RCC 7860 (cell line): Measurements from ENCODE around the gene ARCN1.
"Not testable (repeated sequence)": the region's sequence is repeated elsewhere in the genome, so short reads cannot be mapped to it uniquely, and the experiment has no call there.

Source experiments
- DNase-seq: peaks from one replicate; pipeline ENCODE4 v3.0.0-alpha.2; 2015; ENCODE audit warnings: low spot score
- FAIRE-seq: peaks from 2 replicates; lab custom pipeline; 2012; peaks lifted over from hg19 to GRCh38; lab: Jason Lieb, UNC

ARCN1 gene

DNA sequence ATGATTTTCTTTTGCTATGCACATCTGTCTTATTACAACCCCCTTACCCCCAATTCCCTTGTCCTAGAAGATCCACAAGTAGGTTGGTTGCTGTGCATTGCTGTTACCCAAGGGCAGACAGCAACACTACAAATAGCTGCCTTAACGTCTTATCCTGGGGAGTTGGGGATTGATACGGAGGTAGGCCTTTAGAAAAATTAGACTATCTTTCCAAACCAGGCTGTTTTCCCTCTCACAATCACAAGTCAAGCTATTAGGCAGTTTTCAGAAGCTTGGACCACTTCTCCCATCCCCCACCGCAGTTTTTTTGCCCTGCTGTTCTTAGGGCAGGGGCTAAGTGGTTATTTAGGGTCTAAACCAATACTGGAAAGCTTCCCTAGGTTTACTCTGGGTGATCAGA lies 32.4 kb downstream of the ARCN1 start:
- FAIRE-seq, result no peak

GRCh38 chr11:118605116-118605867 lies 33.1 kb downstream of the ARCN1 start:
- DNase-seq, result no peak
- FAIRE-seq, result no peak

More for the DNA sequence above, 32.4 kb downstream of the ARCN1 start:
- no peak for DNase-seq

GRCh38 chr11:118606157-118606843 lies 34.1 kb downstream of the ARCN1 start:
- peak; percentile 79 for FAIRE-seq
- peak; percentile 74 for DNase-seq

- FAIRE-seq, result no peak
- no peak for DNase-seq
Measured at GRCh38 chr11:118606844-118607228, 34.6 kb downstream of the ARCN1 start.

DNA sequence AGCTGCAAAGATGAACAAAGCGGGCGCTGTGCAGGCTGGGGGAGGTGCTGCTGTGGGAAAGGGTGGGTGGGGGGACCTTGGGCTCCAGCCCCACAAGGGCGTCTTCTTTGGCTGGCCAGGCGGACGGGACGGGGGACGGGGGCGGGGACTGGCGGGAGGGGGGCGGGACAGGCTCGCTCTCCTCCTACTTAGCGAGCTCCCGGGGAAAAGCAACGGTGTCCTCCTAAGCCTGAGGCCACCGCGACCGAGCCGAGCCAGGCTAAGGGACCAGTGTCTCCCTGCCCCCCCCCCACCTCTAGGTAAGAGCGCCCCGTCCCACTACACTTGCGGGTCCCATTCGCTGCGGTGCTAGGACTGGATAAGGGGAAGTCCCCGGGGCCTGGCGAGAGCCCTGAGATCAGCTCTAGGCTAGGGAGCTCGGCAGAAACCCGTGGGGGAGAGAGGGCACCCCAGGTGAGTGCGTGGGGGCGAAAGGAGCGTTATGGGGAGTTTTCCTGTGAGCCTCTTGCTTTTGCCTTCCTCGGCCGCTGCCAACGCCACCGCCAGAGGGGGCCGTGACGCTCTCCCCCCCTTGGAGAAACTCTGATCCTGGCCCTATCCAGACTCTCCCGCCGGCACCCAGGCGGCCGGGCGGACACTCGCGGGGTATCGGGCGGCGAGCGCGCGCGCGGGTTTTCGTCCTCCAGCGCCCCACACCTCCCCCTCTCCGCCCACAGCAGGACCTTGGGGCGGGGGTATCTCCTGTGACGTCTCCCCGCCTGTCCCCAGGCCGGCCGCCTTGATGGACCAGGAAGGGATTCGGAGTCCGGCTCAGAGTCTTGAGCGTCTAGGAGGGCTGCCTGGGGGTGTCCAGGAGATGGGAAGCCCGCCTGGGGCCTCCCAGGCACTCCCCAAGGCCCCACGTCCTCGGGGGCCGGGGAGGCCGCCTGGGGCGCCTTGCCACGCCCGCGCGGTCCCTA lies 35.5 kb downstream of the ARCN1 start, which contains the start of gene PHLDB1:
Gene PHLDB1 (plus strand): TSS at position 215 of the 959 bp plus-strand sequence. CDS start 6,222 bp downstream, outside the sequence.
- peak; percentile 58 for DNase-seq
- no peak for FAIRE-seq

DNA sequence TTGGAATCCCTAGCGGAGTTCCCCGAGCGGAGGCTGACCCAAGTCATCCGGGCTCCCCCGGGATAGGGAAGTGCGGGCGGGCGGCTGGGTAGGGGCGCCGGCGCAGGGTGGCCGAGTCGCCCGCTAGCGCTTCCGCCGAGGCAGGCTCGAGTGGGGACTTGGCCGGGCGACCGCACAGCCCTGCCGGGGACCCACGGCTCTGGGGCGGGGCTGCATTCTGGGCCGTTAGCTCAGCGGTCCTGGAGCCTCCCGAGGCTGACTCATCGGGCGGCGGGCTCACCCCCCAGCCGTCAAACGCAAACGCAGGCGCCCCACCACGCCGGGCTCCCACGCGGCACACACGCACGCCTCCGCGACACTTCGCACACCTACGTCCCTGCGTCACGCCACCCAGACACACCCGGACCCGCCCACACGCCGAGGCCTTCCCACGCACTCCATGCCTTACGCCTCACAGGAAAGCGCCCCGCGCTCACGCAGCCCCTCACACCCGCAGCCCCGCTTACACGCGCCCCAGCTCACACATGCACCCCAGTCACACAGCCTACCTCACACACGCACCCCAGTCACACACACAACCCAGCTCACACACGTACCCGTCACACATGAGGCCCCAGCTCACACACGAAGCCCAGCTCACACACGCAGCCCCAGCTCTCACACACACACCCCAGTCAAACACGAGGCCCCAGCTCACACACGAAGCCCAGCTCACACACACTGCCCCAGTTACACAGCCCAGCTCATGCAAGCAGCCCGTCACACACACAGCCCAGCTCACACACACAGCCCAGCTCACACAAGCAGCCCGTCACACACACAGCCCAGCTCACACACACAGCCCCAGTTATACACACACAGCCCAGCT lies 36.4 kb downstream of the ARCN1 start:
- DNase-seq, result peak; percentile 67
- no peak for FAIRE-seq

DNA sequence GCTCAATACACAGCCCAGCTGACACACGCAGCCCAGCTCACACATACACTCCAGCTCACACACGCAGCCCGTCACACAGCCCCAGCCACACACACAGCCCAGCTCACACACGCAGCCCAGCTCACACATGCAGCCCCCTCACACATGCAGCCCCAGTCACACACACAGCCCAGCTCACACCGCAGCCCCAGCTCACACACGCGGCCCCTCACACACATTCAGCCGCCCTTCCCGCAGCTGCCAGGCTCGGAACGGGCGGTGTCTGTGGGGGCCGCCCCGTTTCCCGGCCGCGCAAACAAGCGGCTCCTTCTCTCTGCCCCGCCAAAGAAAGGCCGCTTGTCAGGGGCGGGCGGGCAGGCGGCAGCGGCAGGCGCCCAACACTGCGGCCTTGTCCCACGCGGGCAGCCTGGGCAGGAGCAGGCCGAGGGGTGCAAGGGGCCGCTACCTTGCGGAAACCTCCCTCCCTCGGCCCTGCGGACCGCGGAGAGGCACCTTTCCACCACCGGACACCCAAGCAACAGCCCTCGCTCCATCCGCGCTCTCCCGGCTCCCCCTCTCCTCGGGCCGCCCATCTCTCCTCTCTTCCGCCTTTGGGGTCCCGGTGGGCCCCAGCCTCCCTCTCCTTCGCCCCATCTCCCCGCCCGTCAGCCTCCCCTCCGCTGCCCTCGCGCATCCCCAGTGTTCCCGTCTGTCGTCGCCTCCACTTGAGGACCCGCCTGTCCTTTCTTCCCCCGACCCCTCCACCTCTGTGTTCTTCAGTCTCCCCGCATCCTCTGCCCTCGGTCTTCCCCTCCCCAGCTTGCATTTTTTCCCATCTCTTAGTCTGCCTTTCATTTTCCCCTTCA lies 37.4 kb downstream of the ARCN1 start:
- FAIRE-seq, result no peak
- no peak for DNase-seq

GRCh38 chr11:118610225-118610772 lies 38.1 kb downstream of the ARCN1 start:
- FAIRE-seq (no peak), DNase-seq (no peak)

- DNase-seq (no peak), FAIRE-seq (no peak)
Measured at GRCh38 chr11:118610773-118611432, 38.7 kb downstream of the ARCN1 start.

GRCh38 chr11:118611433-118611795 lies 39.2 kb downstream of the ARCN1 start:
- not testable (repeated sequence) for DNase-seq, FAIRE-seq

DNA sequence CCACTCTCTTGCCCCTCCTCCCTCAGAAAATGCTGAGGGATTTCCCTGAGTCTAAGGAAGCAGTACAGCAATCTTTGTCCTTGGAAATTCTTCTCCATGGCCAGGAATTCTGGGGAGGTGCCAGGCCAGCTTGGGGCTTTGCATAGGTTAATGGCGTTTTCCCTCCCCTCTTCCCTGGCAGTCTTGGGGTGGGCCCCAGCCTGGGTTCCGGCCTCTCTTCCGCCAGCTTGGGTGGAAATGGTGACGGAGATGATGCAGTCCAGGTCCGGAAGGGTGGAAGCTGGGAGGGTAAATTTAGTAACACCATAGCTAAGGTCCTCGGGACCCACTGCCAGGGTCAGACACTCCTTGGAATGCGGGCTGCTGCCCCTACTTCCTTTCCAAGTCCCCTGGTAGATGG lies 40.2 kb downstream of the ARCN1 start:
- FAIRE-seq (no peak), DNase-seq (no peak)

DNA sequence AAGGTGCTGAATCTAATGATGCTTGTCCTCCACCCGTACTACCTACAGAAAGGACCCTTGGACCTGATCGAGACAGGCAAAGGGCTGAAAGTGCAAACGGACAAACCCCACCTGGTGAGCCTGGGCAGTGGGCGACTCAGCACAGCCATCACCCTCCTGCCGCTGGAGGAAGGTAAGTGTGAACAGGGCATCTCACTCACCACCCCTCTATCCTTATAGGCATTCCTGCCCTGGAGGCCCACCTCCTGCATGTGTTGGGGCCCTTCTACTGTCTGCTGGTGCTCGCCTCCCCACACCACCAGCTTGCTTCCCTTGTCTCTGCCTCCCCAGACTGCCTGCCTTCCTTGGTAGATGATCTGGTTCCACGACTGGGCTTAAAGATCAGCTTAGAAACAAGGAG lies 42.3 kb downstream of the ARCN1 start:
- no peak for FAIRE-seq

GRCh38 chr11:118615282-118615975 lies 43.2 kb downstream of the ARCN1 start:
- FAIRE-seq, result no peak
- peak; percentile 24 for DNase-seq

More for the DNA sequence above, 42.3 kb downstream of the ARCN1 start:
- no peak for DNase-seq

GRCh38 chr11:118615976-118616371 lies 43.8 kb downstream of the ARCN1 start:
- FAIRE-seq (no peak), DNase-seq (no peak)

DNA sequence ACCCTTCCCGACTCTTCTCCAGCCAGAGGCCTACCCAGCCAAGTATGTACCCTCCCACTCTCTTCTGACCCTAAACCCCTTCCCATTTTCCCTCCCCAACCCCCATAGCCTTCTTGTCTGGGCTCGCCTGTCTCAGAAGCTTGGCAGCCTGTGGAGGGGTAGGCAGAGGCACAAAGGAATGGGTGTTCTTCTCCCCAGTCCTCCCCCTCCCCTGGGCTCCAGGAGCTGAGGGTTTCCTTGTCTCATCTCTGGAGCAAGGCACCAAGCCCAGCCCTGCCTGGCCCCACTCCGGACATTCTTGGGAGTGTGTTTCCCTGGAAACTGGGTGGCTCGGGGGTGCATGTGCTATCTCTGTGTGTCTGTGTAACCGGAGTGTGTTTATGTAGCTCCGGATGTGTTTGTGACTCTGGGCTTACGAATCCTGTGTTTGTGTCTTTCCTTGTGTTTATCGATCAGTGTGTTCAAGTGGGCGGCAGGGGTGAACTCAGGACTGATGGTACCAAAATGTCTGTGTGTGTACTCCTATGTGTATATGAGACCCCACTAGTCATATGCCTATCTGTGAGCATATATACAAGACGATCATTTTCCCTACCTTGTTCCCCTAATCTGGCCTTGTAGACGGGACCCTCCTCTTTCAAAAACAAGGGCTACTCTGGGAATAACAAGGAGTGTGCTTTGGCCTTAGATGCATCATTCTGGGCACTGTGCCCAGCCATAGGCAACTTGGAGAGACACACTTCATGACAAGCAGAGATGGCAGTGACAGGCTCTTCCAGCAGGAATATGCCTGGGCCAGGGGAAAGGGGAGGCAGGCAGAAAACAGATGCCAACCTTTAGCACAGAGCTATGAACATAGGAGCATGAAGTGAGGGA lies 46.1 kb downstream of the ARCN1 start:
- no peak for FAIRE-seq
- no peak for DNase-seq

DNA sequence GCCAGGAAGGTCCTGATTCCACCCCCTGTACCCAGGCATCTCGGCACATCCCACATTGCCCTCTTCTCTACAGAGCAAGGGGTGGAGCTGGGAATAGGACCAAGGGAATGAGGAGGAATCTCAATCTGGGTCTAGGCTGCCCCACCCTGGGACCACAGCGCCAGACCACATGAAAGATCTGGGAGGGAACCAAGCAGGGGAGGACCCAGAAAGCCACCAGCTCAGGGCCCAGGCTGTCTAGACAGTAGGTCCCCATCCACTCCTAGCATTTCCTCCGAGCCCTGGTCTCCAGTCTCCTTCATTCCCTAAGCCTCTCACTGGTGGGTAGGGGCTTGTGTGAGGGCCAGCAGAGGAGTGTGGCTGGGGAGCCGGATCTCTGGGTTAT lies 46.8 kb downstream of the ARCN1 start:
- DNase-seq (peak; percentile 42), FAIRE-seq (no peak)
